ENCODE results near the gene CDC42BPB.

CDC42BPB gene, protein sequence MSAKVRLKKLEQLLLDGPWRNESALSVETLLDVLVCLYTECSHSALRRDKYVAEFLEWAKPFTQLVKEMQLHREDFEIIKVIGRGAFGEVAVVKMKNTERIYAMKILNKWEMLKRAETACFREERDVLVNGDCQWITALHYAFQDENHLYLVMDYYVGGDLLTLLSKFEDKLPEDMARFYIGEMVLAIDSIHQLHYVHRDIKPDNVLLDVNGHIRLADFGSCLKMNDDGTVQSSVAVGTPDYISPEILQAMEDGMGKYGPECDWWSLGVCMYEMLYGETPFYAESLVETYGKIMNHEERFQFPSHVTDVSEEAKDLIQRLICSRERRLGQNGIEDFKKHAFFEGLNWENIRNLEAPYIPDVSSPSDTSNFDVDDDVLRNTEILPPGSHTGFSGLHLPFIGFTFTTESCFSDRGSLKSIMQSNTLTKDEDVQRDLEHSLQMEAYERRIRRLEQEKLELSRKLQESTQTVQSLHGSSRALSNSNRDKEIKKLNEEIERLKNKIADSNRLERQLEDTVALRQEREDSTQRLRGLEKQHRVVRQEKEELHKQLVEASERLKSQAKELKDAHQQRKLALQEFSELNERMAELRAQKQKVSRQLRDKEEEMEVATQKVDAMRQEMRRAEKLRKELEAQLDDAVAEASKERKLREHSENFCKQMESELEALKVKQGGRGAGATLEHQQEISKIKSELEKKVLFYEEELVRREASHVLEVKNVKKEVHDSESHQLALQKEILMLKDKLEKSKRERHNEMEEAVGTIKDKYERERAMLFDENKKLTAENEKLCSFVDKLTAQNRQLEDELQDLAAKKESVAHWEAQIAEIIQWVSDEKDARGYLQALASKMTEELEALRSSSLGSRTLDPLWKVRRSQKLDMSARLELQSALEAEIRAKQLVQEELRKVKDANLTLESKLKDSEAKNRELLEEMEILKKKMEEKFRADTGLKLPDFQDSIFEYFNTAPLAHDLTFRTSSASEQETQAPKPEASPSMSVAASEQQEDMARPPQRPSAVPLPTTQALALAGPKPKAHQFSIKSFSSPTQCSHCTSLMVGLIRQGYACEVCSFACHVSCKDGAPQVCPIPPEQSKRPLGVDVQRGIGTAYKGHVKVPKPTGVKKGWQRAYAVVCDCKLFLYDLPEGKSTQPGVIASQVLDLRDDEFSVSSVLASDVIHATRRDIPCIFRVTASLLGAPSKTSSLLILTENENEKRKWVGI (N-terminal part only)

DNA sequence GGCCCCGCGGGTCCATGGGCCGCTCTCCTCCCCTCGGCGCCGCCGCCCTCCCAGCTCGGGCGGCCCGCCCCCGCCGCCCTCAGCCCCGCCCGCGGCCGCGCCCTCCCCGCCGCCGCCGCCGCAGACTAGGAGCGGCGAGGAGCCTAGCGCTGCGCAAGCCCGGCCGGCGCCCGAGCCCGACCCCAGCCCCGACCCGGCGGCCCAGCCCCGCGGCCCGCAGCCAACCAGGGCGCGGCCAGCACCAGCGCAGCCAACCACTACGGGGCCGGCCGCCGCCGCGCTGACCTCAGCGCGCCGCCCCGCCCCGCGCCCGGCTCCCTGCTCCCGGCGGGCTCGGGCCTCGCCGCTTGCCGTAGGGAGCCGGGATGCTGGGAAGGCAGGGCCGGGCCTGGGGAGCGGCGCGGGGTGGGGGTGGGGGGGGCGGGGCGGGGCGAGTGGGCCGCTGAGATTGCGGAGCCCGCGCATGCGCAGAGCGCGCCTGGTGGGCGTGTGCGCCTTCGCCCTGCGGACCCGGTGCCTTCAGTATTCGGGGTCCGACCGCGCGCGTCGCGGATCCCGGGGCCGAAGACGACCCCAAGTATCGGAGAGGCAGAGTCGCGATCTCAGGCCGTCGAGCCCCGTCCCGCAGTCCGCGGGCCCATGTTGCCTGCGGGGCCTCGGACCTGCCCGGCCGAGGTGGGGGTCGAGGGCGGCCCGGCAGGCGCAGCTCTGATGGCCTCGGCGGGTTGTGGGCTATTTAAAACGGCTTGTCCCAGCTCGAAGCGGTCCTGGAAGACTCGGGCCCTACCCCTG lies at the start of gene CDC42BPB:
Gene CDC42BPB, minus strand, starts transcription at position 178 of the 792 bp plus-strand sequence. CDS start 376 bp downstream, outside the sequence.
- peak; percentile 83 for DNase-seq

DNA sequence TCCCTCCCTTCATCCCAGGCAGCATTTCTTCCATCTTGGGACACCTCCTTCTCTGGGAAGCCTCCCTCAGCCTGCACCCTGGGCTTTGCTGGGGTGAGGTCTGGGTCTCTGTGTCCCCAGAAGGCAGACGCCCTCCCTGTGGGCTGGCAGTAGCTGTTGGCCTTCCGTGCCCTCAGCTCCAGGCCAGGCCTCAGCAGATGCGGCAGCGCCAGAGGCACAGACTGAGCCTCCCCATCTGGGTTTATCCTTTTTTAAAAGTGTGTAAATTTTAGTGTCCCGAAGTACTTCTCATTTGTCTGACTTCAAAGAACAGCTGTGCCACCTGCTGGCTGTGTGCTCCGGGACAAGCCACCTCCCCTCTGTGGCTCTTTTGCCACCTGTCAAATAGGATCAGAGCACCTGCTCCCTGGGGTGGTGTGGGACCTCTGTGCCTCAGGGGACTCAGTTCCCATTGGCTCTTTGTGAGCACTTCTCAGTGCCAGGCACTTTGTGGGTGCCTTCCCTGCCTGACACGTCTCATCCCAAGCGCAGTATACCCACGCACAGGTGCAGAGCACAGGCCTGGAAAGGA lies 48.3 kb upstream of the CDC42BPB start:
- no peak for DNase-seq

DNA sequence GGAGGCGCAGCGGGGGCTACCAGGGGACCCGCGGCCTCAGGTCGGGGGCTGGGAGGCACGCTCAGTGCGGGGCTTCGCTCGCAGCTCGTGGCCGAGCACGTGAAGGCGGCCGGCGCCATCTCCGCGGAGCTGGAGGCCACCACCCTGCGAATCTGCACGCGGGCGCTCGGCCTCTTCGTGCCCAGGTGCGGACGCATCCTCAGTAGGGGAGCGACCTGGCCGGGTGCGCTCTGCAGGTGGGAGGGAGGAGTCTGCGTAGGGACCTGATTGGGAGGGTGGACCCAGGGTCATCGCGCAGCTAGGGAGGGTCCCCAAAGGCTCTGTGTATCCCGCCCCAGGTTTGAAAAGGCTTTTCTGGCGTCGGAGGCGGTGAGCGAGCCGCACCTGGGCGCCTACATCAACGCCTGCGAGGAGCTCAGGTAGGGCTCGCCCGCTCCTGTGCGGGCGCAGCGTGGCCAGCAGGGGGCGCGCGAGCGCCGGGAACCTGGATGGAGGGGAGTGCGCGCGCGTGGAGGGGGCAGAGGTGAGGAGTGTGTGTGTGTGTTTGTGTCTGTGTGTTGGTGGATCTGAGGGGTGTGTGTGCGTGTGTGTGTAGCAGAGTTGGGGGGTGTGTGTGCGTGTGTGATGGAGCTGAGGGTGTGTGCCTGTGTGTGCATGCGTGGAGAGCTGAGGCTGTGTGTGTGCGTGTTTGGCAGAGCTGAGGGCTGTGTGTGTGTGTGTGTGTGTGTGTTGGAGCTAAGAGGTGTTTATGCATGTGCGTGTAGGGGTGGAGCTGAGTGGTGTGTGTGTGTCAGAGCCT lies 47.5 kb upstream of the CDC42BPB start:
- DNase-seq = peak; percentile 94

DNA sequence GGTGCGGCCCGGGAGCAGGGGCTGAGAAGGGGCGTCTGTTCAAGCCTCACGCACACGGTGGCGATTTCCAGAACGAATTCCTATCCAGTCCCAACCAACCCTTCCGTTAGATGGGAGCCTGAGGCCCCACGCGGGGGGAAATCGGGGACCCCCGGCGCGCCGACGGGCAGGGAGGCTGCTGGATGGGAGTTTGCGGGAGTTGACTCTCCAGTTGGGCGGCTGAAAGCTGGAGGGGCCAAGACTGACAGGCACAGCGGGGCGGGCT lies 47.0 kb upstream of the CDC42BPB start:
- DNase-seq = no peak

DNA sequence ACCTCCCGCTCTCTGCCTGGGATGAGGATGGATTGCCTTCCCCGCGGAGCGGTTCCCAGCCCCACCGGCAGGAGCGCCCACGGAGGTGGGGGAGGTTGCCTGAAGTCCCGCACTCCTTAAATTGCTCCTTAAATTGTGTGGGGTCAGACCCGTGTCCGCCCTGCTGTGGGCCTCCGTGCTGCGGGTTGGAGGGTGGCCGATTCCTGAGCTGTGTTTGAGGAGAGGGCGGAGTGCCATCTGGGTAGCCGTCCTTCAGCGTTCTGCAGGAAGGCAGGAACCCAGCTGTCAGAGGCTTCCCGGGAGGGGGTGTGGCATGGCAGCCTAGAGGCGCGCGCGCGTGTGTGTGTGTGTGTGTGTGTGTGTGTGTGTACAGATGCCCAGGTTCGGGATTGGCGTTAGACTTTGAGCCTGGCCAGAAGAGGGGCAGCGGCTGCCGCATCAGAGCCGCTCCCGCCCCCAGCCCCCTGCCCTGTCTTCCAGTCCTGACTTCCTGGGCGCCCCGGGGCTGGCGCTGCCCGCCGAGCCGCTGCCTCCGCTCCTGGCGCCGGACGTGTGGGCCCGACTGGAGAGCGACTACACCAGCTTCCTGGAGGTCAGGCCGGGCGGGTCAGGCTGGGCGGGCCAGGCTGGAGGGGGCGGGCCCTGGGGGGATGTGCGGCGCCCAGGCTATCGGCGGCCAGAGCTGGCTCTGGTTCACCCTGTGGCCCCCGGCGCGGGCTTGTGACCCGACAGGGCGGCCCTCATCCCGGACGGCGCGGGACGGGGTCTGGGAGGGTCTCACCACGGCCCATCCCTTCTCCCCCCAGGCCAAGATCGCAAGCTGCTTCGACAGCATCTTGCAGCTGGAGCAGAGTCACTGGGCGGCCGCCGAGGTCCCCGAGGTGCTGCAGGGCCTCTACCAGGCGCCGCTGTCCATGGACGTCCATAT lies 46.4 kb upstream of the CDC42BPB start:
- no peak for DNase-seq

DNA sequence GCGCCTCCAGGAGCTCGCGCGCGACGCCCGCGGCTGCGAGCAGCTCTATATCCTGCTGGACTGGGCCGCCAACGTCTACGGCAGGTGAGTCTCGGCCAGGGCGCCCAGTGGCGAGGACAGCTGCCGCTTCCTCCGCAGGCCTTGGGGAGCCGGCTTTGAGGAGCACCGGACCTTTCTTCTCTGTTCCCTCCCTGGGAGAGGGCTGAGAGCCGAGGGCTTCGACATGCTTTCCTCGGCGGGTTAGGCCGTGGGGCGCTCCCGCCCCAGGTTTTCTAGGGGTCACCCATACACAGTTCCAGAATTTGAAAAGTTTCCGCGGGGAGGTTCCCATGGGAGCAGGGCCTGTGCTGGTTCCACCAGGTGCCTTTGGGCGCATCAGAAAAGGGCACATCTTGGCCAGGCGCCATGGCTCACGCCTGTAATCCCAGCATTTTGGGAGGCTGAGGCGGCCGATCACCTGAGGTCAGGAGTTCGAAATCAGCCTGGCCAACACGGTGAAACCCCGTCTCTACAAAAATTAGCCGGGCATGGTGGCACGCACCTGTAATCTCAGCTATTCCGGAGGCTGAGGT lies 45.4 kb upstream of the CDC42BPB start:
- no peak for DNase-seq

DNA sequence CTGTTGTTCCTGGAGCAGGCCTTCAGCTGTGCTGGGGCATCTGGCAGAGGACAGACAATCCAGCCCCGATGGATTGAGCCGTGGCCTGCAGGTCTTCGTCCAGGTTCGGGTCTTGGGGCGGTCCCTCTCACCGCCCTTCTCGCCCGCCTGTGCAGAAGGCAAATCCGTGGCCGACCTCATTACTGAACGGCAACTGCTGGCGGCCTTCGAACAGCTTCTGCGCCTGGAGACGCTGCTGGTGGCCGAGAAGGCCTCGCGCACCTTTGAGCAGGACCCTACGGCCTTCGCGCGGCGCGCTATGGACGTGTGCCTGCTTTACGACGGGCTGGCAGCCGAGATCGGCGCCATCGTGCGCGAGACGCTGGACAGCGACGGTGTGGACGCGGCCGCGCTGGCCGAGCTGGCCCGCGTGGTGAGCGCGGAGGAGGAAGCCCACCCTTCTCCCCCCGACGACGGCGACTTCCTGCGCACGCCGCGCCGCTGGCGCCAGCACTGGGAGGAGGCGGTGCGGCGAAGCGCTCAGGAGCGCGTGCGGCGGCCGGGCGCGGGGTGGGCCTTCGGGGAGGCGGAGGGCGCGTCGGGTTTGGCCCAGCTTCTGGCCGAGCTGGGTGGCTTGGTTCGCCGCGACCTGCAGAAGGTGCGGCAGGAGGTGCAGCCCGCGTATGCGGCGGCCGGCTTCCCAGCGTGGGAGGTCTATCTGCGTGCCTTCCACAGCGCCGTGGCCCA lies 44.8 kb upstream of the CDC42BPB start:
- no peak for DNase-seq

DNA sequence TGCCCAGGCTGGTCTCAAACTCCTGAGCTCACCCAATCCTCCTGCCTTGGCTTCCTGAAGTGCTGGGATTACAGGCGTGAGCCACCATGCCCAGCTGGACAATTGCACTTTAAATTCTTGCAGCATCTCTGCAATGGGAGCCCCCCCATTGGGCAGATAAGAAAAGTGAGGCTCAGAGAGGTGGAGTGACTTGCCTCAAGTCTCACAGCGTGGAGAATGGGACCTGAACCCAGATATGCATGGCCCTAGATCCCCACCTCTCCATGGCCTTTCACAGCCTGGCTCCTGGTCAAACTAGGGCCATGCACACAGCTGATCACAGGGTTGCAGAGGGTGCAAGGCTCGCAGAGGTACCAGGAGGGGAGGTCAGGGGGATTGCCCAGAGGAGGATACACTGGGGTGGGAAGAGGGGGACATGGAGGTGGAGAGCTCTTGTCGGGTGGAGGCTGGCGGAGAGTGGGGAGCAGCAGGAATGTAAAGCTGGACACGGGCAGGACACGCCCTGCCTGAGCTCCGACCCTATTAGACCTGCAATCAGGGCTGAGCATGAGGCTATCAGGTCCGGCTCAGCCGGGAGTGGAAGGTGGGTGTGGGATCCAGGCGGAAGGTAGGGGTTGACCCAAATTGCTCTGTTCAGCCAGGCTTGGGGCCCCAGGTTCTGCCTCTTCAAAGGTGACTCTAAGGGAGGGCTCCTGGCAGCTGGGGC lies 44.1 kb upstream of the CDC42BPB start:
- DNase-seq = no peak

DNA sequence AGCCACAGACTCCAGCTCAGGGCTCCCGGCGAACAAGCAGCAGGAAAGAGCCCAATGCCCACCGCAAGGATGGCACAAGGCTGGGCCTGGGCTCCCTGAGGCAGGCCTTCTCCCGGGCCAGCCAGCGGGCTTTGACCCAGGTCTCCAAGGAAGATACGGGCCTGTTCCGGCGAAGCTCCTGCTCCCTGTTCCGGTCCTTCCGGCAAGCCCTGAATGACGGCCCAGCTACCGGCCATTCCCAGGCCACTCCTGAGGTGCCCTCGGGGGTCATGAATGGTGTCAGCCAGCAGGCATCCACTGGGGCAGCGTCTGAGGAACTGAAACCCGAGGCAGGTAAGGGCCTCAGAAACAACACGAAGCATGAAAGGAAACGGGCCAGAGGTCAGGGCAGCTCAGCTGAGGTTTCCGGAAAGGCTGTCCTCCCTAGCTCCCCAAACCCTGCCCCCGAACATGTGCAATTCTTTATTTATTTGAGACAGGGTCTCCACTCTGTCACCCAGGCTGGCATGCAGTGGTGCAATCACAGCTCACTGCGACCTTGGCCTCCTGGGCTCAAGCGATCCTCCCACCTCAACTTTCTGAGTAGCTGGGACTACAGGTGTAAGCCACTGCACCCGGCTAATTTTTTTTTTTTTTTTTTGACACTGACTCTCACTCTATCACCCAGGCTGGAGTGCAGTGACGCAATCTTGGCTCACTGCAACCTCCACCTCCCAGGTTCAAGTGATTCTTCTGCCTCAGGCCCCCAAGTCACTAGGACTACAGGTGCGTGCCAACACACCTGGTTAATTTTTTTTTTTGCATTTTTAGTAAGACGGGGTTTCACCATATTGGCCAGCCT lies 43.2 kb upstream of the CDC42BPB start:
- DNase-seq = no peak

DNA sequence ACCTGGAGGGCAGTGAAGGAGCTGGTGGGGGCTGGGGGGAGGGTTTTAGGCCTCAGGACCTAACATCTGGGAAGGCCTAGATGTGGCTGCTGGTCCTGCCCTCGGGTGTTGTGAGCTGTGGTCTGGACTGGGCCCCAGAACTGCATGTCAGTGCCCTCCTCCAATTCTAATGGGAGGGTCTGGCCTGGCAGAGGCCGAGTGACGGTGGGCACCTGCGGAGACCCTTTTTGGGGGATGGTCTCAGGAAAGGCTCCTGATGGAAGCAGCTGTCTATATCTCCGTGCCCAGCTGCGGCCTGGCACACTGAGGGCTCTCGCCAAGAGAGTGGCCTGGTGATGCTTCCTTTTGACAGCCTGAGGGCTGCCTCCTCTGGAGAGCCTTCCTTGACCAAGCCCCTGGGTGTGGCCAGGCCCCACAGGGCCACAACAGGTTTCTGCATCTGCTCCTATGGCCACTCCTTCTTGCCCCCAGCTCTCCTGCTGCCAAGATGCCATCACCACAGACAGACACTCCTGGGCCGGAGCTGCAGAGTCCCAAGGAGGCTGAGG lies 42.5 kb upstream of the CDC42BPB start:
- no peak for DNase-seq

DNA sequence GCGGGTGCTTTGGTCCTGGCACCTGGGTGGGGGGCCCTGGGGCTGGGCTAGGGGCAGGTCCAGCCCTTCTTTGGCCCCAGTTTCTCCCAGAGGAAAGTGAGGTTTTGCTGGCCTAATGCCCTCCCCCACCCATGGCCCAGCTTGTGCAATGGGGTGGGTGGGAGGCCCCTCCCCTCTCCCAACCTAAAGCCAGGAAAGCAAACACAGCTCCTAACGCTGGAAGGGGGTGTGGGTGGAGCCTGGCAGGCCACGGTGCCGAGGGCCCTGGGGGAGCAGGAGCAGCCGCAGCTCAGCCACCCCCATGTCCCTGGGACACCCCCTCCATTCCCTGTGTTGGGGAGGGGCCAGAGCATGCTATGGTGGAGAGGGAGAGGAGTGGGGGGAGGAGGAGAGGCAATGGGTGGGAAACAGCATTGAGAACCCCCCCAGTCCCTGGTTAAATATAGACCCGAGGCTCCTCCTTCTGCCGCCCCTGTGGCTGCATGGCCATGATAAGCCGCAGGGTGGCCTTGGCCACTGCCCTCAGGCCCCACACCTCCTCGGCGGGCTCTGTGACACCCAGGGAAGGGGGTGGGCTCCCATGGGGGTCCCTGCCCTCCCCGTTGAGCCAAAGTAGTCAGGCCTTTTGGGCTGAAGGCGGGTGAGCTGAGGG lies 41.9 kb upstream of the CDC42BPB start:
- DNase-seq = no peak

DNA sequence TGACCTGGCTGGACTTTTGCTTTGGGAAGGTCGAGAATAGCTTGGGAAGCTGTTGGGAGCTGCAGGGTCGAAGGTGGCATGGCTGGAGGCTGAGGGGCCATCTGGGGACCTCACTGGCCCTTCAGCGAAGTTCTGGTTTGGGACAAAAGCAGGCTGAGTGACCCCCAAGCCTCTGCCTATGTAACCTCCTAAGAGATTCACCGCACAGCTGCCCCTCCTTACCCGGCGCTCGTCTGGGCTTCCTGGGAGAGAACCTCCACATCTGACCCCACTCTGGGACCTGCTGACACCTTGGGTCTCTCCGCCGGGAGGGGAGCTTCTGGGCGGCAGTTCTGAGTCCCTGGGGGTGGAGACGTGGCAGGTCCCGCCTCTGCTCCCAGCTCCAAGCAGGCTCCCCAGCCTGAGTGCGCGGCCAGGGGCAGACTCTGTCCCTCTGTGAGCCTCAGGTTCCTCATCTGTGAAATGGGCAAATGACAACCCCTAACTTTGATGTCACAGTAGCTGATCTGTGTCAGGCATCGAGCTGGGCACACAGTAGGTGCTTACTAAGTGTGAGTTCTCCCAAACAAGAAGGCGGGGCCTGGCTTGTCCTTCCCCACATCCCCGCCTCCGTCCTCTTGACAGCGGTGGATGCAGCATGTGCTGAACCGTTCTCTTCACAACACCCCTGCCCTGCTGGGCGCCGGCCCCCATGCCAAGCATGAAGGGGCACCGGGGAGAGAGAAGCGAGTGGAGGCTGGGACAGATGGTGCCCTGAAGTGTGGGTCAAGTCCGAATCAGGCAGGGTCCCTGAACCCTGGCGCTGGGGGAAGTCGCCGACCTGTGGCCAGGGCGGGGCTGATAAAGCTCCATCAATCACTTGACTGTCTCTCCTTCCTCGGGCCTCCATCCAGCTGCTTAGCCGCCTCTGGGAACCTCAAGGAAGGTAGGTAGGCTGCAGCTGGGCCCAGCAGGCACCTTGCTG lies 40.9 kb upstream of the CDC42BPB start:
- DNase-seq = no peak

DNA sequence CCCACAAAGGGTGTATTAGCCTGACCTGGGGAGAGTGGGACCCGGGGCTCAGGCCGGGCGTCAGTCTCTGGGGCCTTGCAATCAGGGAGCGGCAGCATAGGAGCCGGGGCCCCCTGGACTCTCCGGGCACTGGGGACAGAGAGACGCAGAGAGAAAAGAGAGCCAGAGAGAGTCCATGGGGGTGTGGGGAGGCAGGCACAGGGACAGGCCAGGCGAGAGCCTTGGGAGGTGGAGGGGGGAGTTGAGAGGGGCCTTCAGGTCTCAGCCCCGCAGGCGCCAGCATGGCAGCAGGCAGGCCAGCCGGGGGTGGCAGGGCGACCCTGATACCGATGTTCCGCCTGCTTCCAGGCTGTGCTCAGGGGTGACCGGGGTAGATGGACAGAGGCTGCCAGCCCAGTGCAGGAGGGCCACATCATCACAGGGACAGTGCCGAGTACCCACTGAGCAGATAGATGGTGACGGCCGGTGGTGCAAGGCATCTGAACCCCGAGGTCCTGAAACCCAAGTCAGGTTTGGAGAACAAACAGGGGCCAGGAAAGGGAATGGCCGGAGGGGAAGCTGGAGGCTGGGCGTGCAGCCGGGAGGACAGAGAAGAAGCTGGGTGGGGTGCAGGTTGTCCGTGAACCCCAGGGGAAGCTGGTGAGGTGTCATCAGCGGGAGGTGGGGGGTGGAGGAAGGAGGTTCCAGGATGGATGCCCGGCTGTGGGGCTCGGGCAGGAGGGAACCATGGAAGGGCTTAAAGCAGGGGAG lies 40.1 kb upstream of the CDC42BPB start:
- no peak for DNase-seq

DNA sequence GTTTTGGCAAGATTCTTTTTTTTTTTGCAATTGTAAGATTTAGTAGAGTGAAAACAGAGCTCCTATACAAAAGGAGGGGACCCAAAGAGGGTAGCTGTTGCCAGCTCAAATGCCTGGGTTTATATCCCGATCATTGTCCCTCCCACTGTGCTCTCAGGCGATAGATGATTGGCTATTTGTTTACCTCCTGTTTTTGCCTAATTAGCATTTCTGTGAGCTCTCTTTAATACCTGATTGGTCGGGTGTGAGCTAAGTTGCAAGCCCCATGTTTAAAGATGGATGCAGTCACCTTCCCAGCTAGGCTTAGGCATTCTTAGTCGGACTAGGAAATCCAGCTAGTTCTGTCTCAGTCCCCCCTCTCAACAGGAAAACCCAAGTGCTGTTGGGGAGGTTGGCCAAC lies 39.0 kb upstream of the CDC42BPB start:
- DNase-seq = no peak

All from activated CD8-positive, alpha-beta memory T cell treated with anti-CD3 and anti-CD28 coated beads, Interleukin-2, amount 50 U/mL, for 48 hours (primary cell).